Cardiac fibroblast (primary cell): ENCODE results near the gene LCLAT1.

Experiments used
- DNase-seq, 2 donors: peaks; one replicate each; pipeline versions ENCODE4 v3.0.0 to v3.0.0-alpha.2; 2010; ENCODE audit warnings: low read depth in 2 of 2
- H3K4me3 ChIP-seq, 2 donors: replicated peaks in 1 of 2; 1 replicate in 1 of 2; 2 replicates in 1 of 2; pipeline ENCODE4 v1.5.1; 2011; ENCODE audit warnings: low read depth in 2 of 2, low read length in 2 of 2, mild to moderate bottlenecking in 2 of 2, moderate library complexity in 1 of 2
- TF ChIP-seq, protein P1 (sequence below): IDR thresholded peaks from one replicate; pipeline ENCODE4 v1.5.1; 2011; ENCODE audit warnings: low read depth, mild to moderate bottlenecking, low read length, inconsistent platforms

The LCLAT1 gene

DNA sequence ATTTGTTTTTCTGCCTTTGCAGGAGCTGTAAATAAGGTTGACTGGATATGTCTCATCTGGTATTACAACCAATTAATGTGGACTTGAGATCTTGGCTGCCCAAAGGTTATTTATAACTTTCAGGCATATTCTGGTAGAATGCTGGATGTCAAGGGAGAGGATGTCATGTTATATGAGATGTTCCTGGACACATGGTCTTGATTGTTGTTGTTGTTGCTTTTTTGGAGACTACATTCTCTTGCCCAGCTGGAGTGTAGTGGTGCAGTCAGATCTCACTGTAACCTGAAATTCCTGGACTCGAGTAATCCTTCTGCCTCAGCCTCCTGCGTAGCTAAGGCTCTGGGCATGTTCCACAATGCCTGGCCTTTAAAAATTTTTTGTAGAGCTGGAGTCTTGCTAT, 83.3 kb downstream of the LCLAT1 start:
- DNase-seq = no peak
- TF ChIP-seq, protein P1, sequence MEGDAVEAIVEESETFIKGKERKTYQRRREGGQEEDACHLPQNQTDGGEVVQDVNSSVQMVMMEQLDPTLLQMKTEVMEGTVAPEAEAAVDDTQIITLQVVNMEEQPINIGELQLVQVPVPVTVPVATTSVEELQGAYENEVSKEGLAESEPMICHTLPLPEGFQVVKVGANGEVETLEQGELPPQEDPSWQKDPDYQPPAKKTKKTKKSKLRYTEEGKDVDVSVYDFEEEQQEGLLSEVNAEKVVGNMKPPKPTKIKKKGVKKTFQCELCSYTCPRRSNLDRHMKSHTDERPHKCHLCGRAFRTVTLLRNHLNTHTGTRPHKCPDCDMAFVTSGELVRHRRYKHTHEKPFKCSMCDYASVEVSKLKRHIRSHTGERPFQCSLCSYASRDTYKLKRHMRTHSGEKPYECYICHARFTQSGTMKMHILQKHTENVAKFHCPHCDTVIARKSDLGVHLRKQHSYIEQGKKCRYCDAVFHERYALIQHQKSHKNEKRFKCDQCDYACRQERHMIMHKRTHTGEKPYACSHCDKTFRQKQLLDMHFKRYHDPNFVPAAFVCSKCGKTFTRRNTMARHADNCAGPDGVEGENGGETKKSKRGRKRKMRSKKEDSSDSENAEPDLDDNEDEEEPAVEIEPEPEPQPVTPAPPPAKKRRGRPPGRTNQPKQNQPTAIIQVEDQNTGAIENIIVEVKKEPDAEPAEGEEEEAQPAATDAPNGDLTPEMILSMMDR = no peak
- H3K4me3 ChIP-seq = no peak overlapping the region

DNA sequence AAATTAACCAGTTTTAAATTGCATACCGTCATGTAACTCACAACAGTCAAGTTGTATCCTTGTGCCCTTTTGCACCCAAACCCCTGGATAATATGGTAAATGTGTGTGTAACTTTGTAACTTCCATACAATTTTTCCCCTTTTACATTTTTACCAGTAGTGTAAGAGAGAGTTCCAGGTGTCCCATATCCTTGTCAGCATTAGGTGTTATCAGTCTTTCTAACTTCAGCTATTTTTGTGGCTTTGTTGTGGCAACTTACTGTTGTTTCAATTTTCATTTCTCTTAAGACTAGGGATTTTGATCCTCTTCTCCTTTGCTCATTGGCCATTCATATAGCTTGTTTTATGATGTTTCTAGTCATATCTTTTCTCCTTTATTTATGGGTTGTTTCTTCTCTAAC, 94.6 kb downstream of the LCLAT1 start:
- peak in 1 of 2 donors; percentile 5 for DNase-seq
- H3K4me3 ChIP-seq = no peak overlapping the region
- TF ChIP-seq, protein P1 = no peak

DNA sequence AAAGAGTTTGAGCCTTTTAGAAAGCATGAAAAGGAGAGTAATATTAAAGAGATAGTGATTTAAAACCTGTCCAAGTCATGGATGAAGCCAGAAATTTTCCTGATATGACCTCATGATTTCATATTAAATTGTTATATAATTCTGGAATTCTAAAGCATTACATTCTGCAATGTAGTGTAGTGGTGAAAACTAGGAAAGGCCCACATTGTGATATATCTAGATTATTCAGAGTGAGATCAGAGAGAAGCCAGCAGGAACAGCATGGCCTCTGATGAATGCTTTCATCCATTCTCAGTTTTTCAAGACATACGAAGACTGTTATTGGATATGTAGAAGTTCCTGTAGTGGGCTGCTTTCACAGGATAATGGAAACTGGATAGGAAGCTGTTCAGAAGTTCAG, 98.8 kb downstream of the LCLAT1 start:
- TF ChIP-seq, protein P1 = no peak
- H3K4me3 ChIP-seq = no peak overlapping the region
- DNase-seq = no peak

DNA sequence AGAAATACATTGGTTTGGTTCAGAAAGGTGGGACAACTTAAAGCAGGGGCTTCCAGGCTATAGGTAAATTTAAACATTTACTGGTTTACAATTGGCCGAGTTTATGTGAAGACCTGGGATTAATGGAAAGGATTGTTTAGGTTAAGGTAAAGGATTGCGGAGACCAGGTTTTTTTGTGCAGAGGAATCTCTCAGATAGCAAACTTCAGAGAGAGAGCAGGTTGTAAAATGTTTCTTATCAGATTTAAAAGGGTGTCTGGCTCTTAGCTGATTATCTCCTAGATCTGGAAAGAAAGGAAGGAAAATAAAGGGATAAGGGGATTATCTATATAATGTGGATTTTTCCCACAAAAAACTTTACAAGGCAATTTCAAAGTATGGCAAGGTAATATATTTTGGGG, 101.3 kb downstream of the LCLAT1 start:
- TF ChIP-seq, protein P1 = no peak
- no peak for DNase-seq
- no peak overlapping the region for H3K4me3 ChIP-seq

DNA sequence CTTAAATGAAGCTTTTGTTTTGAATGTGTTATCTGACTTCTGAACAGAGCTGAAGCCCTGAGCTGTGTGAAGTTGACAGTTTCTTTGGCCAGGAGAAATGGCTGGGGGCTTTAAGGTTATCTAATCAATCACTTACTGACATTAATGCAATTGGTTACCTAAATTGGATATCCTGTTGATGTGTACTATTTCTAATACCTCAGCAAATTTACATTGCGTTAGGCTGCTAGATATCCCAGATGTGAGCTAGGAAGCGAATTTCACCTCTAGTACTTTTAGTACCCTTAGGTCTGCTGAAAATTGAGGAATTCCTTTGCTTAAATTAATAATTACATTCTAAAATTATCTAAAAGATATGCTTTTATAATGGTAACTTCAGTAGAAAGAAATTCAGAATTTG, 102.0 kb downstream of the LCLAT1 start:
- H3K4me3 ChIP-seq = no peak overlapping the region
- TF ChIP-seq, protein P1 = no peak
- no peak for DNase-seq

DNA sequence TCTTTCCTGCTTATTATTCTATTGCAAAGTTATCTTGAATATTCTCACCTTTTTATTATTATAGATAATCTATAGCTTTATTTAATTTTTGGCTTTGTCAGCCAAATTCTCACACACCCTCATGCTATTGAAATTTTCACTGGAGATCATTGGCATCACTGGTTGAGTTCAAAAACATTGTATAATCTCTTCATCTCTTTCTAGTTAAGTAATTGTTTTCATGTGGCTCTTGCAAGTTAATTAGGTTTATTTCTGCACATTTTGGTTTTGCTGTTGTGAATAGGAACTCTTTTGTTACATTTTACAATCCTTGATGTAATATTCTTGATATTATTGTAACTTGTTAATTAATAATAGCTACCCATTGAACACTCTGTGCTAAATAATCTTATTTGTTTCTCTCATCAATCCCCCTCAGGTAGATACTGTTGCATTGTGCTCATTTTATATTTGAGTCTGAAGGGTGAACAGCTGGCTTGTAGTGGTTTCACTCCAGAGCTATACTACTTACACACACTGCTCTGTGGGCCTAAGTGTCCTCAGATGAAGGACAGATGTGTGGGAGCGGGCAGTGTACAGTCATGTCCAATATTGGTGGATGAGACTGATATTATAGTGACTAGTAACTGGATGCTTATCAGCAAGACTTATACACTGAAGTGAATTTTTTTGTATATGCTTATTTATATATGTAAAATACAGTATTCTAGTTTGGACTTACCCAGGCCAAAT, 112.7 kb downstream of the LCLAT1 start:
- H3K4me3 ChIP-seq = no peak overlapping the region
- TF ChIP-seq, protein P1 = no peak

DNA sequence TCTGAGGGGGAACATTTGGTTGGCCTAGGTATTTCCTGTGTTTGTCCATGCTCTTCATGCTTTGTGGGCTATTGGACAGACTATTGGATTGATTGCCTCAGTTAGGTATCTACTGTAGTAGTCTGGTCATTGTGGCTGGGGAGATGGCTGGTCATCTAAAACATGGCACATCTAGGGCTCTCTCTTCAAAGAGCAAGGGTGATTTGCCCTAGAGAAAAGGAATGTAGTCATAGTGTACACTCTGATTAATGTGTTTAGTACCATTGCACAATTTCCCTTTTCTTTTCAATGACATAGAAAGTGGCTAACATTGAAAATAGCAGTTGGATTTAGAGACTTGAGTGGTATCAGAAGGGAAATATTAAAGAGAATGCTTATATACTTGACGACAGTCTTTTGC, 114.3 kb downstream of the LCLAT1 start:
- H3K4me3 ChIP-seq = no peak overlapping the region
- TF ChIP-seq, protein P1 = no peak

More for the DNA sequence above, 112.7 kb downstream of the LCLAT1 start:
- DNase-seq = no peak

More for the DNA sequence above, 114.3 kb downstream of the LCLAT1 start:
- peak; percentile 7 to 34 for DNase-seq
